GM12864 (cell line): ENCODE data around the gene MASTL.
A peak's percentile ranks its signal among the peaks of the same experiment; 100 is the strongest.

Experiments
- DNase-seq: peaks from one replicate; pipeline ENCODE4 v3.0.0-alpha.2; 2011; ENCODE audit warnings: low read depth
- H3K4me3 ChIP-seq: 2 replicates; pipeline ENCODE4 v1.5.1; 2011; ENCODE audit warnings: mild to moderate bottlenecking, low read depth, low read length, control low read depth
- TF ChIP-seq, protein P1 (sequence below): IDR thresholded peaks from 2 replicates; pipeline ENCODE4 v1.5.1; 2011; ENCODE audit warnings: low read depth, mild to moderate bottlenecking, moderate library complexity, low read length, control low read depth, inconsistent platforms; ENCODE audit errors: missing control alignments

The MASTL gene

DNA sequence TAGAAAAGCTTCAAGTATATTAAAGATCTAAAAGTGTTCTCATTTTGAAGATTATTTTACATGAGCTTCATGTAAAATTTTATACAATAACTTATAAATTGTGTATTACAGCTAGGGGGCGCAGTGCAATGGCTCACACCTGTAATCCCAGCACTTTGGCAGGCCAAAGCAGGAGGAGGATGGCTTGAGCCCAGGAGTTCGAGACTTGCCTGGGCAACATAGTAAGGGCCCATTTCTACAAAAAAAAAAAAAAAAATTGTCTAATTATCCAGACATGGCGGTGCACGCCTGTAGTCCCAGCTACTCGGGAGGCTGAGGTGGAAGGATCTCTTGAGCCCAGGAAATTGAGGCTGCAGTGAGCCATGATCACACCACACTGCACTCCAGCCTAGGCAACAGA lies 68.8 kb downstream of the MASTL start:
- peak; percentile 8 for DNase-seq
- H3K4me3 ChIP-seq: no peak overlapping the region
- TF ChIP-seq, protein P1, sequence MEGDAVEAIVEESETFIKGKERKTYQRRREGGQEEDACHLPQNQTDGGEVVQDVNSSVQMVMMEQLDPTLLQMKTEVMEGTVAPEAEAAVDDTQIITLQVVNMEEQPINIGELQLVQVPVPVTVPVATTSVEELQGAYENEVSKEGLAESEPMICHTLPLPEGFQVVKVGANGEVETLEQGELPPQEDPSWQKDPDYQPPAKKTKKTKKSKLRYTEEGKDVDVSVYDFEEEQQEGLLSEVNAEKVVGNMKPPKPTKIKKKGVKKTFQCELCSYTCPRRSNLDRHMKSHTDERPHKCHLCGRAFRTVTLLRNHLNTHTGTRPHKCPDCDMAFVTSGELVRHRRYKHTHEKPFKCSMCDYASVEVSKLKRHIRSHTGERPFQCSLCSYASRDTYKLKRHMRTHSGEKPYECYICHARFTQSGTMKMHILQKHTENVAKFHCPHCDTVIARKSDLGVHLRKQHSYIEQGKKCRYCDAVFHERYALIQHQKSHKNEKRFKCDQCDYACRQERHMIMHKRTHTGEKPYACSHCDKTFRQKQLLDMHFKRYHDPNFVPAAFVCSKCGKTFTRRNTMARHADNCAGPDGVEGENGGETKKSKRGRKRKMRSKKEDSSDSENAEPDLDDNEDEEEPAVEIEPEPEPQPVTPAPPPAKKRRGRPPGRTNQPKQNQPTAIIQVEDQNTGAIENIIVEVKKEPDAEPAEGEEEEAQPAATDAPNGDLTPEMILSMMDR: peak; percentile 44

DNA sequence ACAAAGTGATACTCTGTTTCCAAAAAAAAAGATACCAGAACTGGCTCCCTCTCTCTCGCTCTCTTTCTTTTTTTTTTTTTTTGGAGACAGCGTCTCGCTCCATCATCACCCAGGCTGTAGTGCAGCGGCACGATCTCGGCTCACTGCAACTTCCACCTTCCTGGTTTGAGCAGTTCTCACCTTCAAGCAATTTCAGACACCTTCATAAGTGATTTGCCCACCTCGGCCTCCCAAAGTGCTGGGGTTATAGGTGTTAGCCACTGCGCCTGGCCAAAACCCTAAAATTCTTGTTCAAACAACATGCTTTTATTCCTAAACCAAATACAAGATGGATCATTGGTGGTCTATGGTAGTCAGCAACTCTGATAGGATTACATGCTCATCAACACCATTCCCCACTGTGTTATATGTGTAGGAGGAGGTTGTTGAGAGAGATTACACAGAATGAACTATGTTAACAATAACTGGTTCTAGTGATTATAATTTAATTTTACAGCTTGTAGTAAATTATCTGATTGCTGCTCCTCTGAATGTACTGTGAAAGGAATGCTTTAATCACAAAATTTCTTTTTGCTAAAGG lies 69.9 kb downstream of the MASTL start:
- no peak overlapping the region for H3K4me3 ChIP-seq
- DNase-seq: no peak
- TF ChIP-seq, protein P1: no peak

DNA sequence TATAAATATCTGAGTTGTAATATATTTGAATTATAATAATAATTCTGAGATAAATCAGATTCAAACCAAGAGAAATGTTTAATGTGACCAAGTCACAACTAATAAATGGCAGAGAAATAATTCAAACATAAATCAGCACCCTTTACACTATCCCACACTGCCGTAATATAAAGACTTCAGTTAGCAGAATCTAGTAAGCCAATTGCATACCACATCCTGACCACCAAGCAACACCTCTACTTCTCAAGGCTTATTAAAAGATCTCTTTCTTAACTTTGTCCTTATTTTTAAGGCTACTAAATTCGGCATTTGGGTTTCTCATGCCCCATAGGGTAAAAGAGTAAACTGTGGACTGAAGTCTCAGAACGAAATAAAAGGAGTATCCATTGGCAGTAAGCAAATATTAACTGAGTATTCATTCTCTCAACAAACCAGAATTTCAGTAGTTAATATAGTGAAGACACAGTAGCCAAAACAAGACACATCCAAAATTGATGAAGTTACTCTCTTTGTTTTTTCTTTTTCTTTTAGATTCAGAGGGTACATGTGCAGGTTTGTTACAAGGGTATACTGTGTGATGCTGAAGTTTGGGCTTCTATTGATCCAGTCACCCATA lies 70.6 kb downstream of the MASTL start:
- TF ChIP-seq, protein P1: no peak
- no peak for DNase-seq
- H3K4me3 ChIP-seq: no peak overlapping the region

DNA sequence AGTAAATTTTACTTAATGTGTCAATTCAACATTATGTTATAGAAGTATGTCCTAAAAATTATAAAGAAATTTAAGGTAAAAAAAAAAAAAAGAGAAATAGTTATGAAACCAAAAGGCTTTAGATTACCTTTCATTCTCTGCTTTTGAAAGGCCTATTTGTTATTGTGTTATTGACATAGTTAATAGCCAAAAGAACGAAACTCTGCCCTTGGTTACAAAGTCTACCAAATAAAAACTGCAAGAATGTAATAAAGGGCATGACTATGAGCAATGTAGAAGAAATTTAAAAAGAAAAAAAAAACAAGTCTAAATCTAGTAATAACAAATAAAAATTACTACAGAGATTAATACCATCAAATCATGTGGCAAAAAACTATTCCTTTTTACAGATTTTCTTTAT lies 74.9 kb downstream of the MASTL start:
- DNase-seq: no peak
- no peak overlapping the region for H3K4me3 ChIP-seq
- TF ChIP-seq, protein P1: no peak

DNA sequence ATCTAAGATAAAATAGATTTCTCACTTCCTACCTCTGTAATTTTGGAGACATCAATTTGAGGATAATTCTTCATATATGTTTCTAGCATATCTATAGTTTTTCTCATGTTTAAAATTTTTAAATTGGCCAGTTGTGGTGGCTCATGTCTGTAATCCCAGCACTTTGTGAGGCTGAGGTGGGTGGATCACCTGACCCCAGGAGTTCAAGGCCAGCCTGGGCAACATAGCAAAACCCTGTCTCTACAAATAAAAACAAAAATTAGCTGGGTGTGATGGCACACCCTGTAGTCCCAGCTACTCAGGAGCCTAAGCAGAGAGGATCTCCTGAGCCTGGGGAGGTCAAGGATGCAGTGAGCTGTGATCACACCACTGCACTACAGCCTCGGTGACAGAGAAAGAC lies 80.6 kb downstream of the MASTL start:
- DNase-seq: no peak
- TF ChIP-seq, protein P1: no peak
- no peak overlapping the region for H3K4me3 ChIP-seq
